Activated CD4-positive, alpha-beta memory T cell treated with anti-CD3 and anti-CD28 coated beads, Interleukin-2, amount 10 ng/mL, durations not matched to agents 7 days and 5 days (primary cell): ENCODE data around the gene ARHGEF12. TPM values are rescaled to one million over a fixed set of nuclear protein-coding genes. Genes with fewer than 3 reads are reported as not detected.

Experiments used
- CTCF ChIA-PET: fragments of 350-600 bp; sonication (Branson Sonifier 250); formaldehyde crosslinking; loops from one replicate; lab custom pipeline; 2021; ENCODE audit warnings: antibody characterized with exemption, inconsistent platforms; lab: Charles Lee
- POLR2A ChIA-PET: fragments of 350-600 bp; sonication (Branson Sonifier 250); formaldehyde crosslinking; loops from one replicate; lab custom pipeline; 2021; ENCODE audit warnings: antibody characterized with exemption; lab: Charles Lee
- DNase-seq: peaks from one replicate; pipeline ENCODE4 v3.0.0-alpha.2; 2020
- H3K27ac Mint-ChIP-seq: one replicate; pipeline ENCODE4 v1.8.0; 2021; ENCODE audit warnings: mild to moderate bottlenecking, mixed read lengths
- H3K27me3 Mint-ChIP-seq: one replicate; pipeline ENCODE4 v1.8.0; 2021; ENCODE audit warnings: mixed read lengths
- H3K36me3 Mint-ChIP-seq: one replicate; pipeline ENCODE4 v1.8.0; 2021; ENCODE audit warnings: low read depth, mixed read lengths
- H3K4me1 Mint-ChIP-seq: one replicate; pipeline ENCODE4 v1.8.0; 2021; ENCODE audit warnings: mixed read lengths
- H3K4me3 Mint-ChIP-seq: one replicate; pipeline ENCODE4 v1.8.0; 2021; ENCODE audit warnings: mild to moderate bottlenecking, mixed read lengths
- H3K9me3 Mint-ChIP-seq: one replicate; pipeline ENCODE4 v1.8.0; 2021; ENCODE audit warnings: mixed read lengths
- total RNA-seq, 2 experiments: library from RNA; stranded (reverse); gene quantifications; one replicate each; pipeline ENCODE4 v1.2.3, GENCODE V29; 2021

ARHGEF12 gene
- total RNA-seq, 2 experiments from 2014 or later = 19.7 to 21.5 TPM

DNA sequence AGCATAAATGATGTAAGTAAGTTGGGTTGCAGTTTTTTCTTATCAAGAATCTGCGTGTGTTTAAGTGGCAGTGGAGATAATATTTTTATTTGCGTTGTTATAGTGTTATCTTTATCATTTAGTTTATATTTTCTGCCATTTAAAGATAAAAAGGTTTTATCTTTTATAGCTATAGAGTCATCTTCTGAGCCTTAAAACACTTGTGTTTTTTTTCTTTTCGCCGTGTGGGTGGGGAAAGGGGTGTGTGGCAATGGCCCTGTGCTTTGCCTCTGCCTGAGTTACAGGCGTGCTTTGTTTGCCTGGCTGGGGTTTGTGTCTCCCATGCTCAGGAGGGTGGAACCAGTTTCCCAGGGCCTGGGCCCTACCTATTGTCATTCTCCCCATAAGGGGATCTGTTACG, 16.2 kb downstream of the ARHGEF12 start:
- no peak overlapping the region for H3K4me3 Mint-ChIP-seq
- POLR2A ChIA-PET = no interaction called here
- no peaks in the 10 kb centered on the region for H3K4me1 Mint-ChIP-seq
- peaks cover 38% of the 10 kb centered on the region for H3K27me3 Mint-ChIP-seq
- H3K36me3 Mint-ChIP-seq = no peaks in the 10 kb centered on the region
- DNase-seq = no peak
- no peaks in the 10 kb centered on the region for H3K9me3 Mint-ChIP-seq
- CTCF ChIA-PET = no interaction called here
- no peak overlapping the region for H3K27ac Mint-ChIP-seq

DNA sequence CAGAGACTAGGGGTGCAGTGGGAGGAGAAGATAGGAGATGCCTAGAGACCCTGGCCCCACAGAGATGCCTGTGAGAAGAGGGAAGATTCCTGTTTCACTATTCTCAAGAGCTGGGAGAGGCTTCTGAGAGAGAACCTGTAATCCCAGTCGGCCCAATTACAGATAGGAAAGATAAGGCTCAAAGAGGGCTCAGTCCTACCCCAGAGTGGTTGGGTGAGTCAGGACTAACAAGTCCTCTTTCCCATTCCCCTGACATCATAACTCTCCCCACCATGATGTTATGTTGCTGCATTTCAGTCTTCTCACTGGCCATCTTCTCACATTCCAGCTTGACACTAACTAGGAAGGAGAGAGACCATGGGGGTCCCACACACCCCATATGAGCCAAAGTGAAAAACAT, 17.9 kb downstream of the ARHGEF12 start:
- no peak for DNase-seq
- Mint-ChIP-seq H3K9me3 (no peaks in the 10 kb centered on the region), H3K4me1 (no peaks in the 10 kb centered on the region), H3K4me3 (no peak overlapping the region), H3K27ac (no peak overlapping the region), H3K36me3 (no peaks in the 10 kb centered on the region), H3K27me3 (peaks cover 31% of the 10 kb centered on the region)
- POLR2A ChIA-PET = no interaction called here
- CTCF ChIA-PET = no interaction called here

DNA sequence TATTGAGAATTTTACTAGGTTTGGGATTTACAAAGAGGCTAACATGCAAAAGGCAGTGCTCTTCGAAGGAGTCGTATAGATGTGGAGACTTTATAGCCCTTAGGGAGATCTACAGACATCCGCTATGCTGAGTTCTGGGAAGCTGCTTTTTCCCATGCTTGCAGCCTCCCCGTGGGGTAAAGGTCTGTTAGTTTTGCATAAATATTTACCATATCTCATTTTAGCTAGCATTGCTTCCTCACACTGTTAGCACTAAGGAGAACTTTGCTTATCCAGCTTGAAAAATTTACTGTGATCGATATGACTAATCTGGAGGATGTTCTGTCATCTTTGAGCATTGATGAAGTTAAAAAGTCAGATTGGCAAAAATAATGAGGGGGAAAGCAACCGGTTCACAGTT, 18.6 kb downstream of the ARHGEF12 start:
- H3K9me3 Mint-ChIP-seq = no peaks in the 10 kb centered on the region
- H3K4me1 Mint-ChIP-seq = no peaks in the 10 kb centered on the region
- no peak for DNase-seq
- ChIA-PET POLR2A (interaction anchor here (1.1 kb wide), 1 partner anchor 10 kb away, joined by 3 read pairs; no protein-coding TSS in a partner anchor), CTCF (no interaction called here)
- peaks cover 28% of the 10 kb centered on the region for H3K27me3 Mint-ChIP-seq
- H3K36me3 Mint-ChIP-seq = no peaks in the 10 kb centered on the region
- no peak overlapping the region for H3K4me3 Mint-ChIP-seq
- no peak overlapping the region for H3K27ac Mint-ChIP-seq

DNA sequence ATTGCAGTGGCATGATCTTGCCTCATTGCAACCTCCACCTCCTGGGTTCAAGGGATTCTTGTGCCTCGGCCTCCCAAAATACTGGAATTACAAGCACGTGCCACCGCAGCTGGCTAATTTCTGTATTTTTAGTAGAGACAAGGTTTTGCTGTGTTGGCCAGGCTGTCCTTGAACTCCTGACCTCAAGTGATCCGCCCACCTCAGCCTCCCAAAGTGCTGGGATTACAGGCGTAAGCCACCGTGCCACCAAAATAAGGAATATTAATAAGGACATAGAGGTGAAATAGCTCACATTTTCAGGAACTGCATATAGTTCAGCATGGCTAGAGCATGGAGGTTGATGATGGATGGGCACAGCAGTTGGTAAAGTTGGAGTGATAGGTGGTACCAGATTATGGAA, 21.4 kb downstream of the ARHGEF12 start:
- no peaks in the 10 kb centered on the region for H3K36me3 Mint-ChIP-seq
- ChIA-PET CTCF (no interaction called here), POLR2A (no interaction called here)
- DNase-seq = no peak
- no peak overlapping the region for H3K27ac Mint-ChIP-seq
- H3K4me3 Mint-ChIP-seq = no peak overlapping the region
- H3K27me3 Mint-ChIP-seq = peaks cover 18% of the 10 kb centered on the region
- no peaks in the 10 kb centered on the region for H3K4me1 Mint-ChIP-seq
- H3K9me3 Mint-ChIP-seq = no peaks in the 10 kb centered on the region

DNA sequence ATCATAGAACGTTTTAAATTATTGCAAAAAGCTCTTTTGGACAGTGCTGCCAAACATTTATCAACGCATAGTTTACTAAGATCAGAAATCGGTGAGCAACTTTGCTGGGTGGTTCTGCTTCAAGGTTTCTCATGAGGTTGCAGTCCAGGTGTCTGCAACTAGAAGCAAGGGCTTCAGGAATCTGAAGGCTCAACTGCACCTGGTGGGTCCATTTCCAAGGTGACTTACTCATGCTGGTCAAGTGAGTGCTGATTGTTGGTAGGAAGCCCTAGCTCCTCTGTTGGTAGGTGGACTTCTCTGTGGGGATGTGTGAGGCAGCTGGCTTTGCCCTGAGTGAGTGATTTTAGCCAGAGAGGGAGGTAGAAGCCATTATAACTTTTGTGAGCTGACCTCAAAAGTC, 22.5 kb downstream of the ARHGEF12 start:
- peaks cover 16% of the 10 kb centered on the region for H3K27me3 Mint-ChIP-seq
- CTCF ChIA-PET = no interaction called here
- POLR2A ChIA-PET = no interaction called here
- no peak overlapping the region for H3K27ac Mint-ChIP-seq
- H3K4me3 Mint-ChIP-seq = no peak overlapping the region
- no peak for DNase-seq
- H3K9me3 Mint-ChIP-seq = no peaks in the 10 kb centered on the region
- no peaks in the 10 kb centered on the region for H3K36me3 Mint-ChIP-seq
- H3K4me1 Mint-ChIP-seq = no peaks in the 10 kb centered on the region

DNA sequence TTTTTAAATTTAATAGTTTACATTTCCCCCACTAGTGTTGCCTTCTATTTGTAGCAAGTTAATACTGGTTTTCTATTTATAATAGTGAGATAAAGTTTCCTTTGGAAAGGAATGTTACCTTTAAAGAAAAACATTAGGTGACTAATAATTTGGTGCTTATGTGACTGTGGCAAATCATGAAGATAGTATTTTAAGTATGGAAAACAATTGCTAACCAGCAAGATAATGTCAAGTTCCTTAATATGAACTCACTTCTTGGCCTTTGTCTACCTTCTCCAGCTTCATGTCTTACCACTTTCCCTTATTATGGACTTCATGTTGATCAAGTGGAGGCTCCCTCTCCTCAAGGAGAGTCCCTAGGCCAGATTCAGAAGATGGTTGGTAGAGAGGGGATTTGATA, 27.2 kb downstream of the ARHGEF12 start:
- Mint-ChIP-seq H3K4me3 (no peak overlapping the region), H3K27ac (no peak overlapping the region), H3K4me1 (no peaks in the 10 kb centered on the region), H3K27me3 (peaks cover 17% of the 10 kb centered on the region), H3K9me3 (no peaks in the 10 kb centered on the region), H3K36me3 (no peaks in the 10 kb centered on the region)
- no peak for DNase-seq
- POLR2A ChIA-PET = no interaction called here
- CTCF ChIA-PET = no interaction called here

DNA sequence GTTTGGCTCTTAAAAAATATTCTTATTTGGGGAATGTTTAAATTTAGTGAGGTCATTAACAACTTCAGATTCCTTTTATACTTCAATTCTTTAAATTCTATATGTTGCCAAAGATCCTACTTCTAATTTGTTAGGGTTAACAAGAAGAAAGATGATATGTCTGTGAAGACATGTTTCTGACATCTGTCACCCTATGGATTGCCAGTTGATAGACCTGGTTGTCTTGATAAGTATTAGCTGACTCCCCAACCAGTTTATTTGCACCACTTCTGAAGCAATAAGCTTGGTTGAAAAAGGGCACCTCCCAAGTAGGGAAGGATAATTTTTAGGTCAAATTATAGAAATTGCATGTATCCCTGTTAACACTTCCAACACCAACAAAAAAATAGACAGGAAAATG, 29.3 kb downstream of the ARHGEF12 start:
- Mint-ChIP-seq H3K27me3 (peaks cover 11% of the 10 kb centered on the region), H3K36me3 (no peaks in the 10 kb centered on the region), H3K9me3 (no peaks in the 10 kb centered on the region), H3K4me3 (no peak overlapping the region), H3K4me1 (no peaks in the 10 kb centered on the region), H3K27ac (no peak overlapping the region)
- no peak for DNase-seq
- ChIA-PET POLR2A (interaction anchor here (1.1 kb wide), 1 partner anchor 10 kb away, joined by 3 read pairs; no protein-coding TSS in a partner anchor), CTCF (no interaction called here)

DNA sequence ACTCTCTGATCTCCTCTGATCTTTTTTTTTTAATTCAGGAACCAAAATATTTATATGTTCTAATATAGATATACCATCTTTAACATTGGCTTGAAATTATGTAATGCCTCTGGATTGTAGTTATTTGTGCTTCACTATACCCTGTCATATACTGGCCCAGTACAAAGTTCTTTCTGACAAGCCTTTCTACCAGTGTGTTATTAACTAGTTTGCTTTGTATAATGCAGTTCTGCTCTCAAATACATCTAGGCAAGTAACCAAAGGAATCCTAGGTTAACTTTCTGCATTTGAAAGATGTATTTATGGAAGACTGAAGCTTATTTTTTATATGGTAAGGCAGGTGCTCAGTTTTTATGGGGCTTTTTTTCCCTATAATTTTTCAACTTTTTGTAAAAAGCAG, 36.1 kb downstream of the ARHGEF12 start:
- H3K9me3 Mint-ChIP-seq = no peaks in the 10 kb centered on the region
- H3K27ac Mint-ChIP-seq = no peak overlapping the region
- DNase-seq = no peak
- H3K36me3 Mint-ChIP-seq = no peaks in the 10 kb centered on the region
- CTCF ChIA-PET = interaction anchor here (1.4 kb wide), 1 partner anchor 39 kb away, joined by 3 read pairs; no protein-coding TSS in a partner anchor
- POLR2A ChIA-PET = no interaction called here
- no peaks in the 10 kb centered on the region for H3K4me1 Mint-ChIP-seq
- peaks cover 2% of the 10 kb centered on the region for H3K27me3 Mint-ChIP-seq
- no peak overlapping the region for H3K4me3 Mint-ChIP-seq

DNA sequence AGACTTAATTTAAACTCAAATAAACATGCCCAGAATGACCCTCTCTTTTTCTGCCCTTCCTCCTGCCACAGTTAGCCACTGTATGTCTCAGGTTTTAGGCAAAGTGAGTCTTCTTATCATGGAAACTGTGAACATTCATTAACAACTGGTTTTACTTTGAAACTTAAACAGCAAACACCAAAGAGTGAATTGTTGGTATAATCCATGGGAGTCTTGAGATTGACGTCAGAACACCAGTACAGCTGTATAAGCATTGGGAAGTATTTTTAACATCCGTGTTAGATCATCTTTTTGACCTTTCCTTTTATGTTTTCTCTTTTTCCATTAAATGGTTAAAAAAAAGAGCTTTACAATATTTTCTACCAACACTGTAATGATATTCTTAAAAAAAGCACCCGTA, 38.9 kb downstream of the ARHGEF12 start:
- Mint-ChIP-seq H3K27ac (no peak overlapping the region), H3K4me1 (no peaks in the 10 kb centered on the region), H3K27me3 (peaks cover 4% of the 10 kb centered on the region), H3K4me3 (no peak overlapping the region), H3K36me3 (peaks cover 3% of the 10 kb centered on the region), H3K9me3 (peaks cover 7% of the 10 kb centered on the region)
- POLR2A ChIA-PET = no interaction called here
- CTCF ChIA-PET = no interaction called here
- no peak for DNase-seq

DNA sequence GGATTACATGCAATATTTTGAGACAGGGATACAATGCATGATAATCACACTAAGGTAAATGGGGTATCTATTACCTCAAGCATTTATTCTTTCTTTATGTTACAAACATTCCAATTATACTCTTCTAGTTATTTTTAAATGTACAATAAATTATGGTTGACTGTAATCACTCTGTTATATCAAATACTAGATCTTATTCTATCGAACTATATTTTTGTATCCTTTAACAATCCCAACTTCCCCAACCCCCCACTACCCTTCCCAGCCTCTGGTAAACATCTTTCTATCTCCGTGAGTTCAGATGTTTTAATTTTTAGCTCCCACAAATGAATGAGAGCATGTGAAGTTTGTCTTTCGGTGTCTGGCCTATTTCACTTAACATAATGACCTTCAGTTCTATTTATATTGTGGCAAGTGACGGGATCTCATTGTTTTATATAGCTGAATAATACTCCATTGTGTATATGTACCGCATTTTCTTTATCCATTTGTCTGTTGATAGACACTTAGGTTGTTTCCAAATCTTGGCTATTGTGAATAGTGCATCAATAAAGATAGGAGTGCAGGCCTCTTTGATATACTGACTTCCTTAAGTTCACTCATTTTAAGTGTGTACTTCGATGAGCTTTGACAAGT, 40.5 kb downstream of the ARHGEF12 start:
- Mint-ChIP-seq H3K4me3 (no peak overlapping the region), H3K36me3 (peaks cover 3% of the 10 kb centered on the region), H3K4me1 (no peaks in the 10 kb centered on the region), H3K27me3 (peaks cover 15% of the 10 kb centered on the region), H3K27ac (no peak overlapping the region), H3K9me3 (peaks cover 7% of the 10 kb centered on the region)
- ChIA-PET CTCF (no interaction called here), POLR2A (no interaction called here)
- no peak for DNase-seq

DNA sequence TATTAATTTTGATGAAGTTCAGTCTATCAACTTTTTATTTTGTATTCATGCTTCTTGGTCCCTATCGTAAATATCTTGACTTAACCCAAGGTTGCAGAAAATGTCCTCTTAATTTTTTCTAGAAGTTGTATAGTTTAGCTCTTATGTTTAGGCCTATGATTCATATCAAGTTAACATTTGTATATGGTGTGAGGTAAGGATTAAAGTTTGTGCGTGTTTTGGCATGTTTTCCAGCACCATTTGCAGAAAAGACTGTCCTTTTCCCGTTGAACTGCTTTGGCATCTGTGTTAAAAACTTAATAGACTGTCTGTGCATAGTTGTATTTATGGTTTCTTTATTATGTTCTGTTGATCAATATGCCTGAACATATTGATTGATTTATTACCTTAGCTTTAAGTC, 42.3 kb downstream of the ARHGEF12 start:
- H3K4me1 Mint-ChIP-seq = no peaks in the 10 kb centered on the region
- DNase-seq = no peak
- POLR2A ChIA-PET = no interaction called here

DNA sequence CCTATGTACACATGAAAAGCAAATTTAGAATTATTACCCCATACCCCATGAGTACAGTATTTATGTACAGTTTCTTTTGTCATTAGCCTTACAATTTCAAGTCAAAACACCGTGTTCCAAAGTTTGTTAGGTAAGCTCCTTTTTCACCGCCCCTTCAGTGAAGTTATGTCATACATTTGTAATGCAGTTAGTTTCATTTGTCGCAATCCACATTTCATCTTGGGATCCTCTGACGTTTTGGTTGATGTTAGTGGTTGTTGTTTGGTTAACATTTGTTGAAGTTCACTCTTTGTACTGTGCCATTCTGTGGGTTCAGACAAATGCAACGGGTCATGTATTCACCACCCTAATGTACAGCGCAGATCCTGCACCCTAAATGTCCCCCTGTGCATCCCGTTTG, 45.2 kb downstream of the ARHGEF12 start:
- DNase-seq = no peak
- Mint-ChIP-seq H3K27me3 (peaks cover 34% of the 10 kb centered on the region), H3K4me1 (no peaks in the 10 kb centered on the region), H3K4me3 (no peak overlapping the region), H3K9me3 (peaks cover 7% of the 10 kb centered on the region), H3K27ac (no peak overlapping the region), H3K36me3 (peaks cover 3% of the 10 kb centered on the region)
- CTCF ChIA-PET = no interaction called here
- POLR2A ChIA-PET = no interaction called here

More for the DNA sequence above, 42.3 kb downstream of the ARHGEF12 start:
- peaks cover 18% of the 10 kb centered on the region for H3K27me3 Mint-ChIP-seq
- peaks cover 7% of the 10 kb centered on the region for H3K9me3 Mint-ChIP-seq
- CTCF ChIA-PET = no interaction called here
- H3K4me3 Mint-ChIP-seq = no peak overlapping the region
- peaks cover 3% of the 10 kb centered on the region for H3K36me3 Mint-ChIP-seq
- no peak overlapping the region for H3K27ac Mint-ChIP-seq

DNA sequence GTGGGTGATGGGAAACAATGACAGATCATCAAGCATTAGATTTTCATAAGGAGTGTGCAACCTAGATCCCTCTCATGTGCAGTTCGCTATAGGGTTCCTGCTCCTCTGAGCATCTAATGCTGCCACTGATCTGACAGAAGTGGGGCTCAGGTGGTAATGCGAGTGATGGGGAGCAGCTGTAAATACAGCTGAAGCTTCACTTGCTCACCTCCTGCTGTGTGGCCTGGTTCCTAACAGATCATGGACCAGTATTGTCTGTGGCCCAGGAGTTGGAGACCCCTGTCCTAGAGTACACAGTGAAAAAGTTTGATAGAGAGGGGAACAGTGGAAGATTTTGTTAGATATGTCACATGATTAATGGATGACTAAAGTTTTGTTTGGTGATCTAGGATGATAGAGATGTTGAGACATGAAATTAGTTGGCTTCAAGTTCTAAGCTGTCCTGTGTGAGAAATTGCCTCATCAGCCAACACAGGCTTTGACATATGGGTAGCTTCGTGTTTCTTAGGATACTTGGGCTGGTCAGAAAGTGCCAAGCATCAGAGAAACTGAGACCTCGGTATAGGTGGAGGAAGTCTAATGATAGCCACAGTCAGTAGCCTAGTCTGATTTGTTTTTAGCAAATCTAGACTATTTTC, 47.4 kb downstream of the ARHGEF12 start:
- POLR2A ChIA-PET = no interaction called here
- peaks cover 39% of the 10 kb centered on the region for H3K27me3 Mint-ChIP-seq
- CTCF ChIA-PET = no interaction called here
- no peaks in the 10 kb centered on the region for H3K4me1 Mint-ChIP-seq
- H3K36me3 Mint-ChIP-seq = peaks cover 2% of the 10 kb centered on the region
- DNase-seq = no peak
- H3K27ac Mint-ChIP-seq = no peak overlapping the region
- no peak overlapping the region for H3K4me3 Mint-ChIP-seq
- peaks cover 3% of the 10 kb centered on the region for H3K9me3 Mint-ChIP-seq

DNA sequence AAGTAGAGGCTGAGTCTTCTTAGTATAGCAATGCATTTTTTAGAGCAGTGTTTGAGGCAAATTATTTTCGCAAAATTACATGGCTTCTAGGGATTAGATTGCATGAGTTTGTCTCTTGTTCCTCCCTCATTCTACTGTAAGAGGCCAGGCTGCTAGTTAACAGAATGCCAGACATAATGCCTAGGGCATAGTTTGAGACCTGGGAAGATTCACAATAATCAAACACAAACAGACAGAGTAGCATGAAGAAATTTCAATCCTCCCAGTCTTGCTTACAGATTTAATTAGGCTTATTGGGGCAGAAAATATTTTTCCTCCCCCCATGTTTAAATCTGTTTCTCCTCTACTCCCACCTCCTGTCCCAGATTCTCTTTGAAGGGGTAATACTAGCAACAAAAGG, 48.3 kb downstream of the ARHGEF12 start:
- no peak overlapping the region for H3K27ac Mint-ChIP-seq
- H3K36me3 Mint-ChIP-seq = no peaks in the 10 kb centered on the region
- POLR2A ChIA-PET = no interaction called here
- no peak overlapping the region for H3K4me3 Mint-ChIP-seq
- H3K9me3 Mint-ChIP-seq = no peaks in the 10 kb centered on the region
- CTCF ChIA-PET = no interaction called here
- no peak for DNase-seq
- no peaks in the 10 kb centered on the region for H3K4me1 Mint-ChIP-seq
- H3K27me3 Mint-ChIP-seq = peaks cover 38% of the 10 kb centered on the region
